GM03348 (cell line): ENCODE results near the gene CRCP.
"Not testable (repeated sequence)": the region's sequence is repeated elsewhere in the genome, so short reads cannot be mapped to it uniquely, and the experiment has no call there.

ENCODE experiments used
- DNase-seq: peaks from one replicate; pipeline ENCODE4 v3.0.0; 2012; ENCODE audit warnings: low spot score

The CRCP gene

DNA sequence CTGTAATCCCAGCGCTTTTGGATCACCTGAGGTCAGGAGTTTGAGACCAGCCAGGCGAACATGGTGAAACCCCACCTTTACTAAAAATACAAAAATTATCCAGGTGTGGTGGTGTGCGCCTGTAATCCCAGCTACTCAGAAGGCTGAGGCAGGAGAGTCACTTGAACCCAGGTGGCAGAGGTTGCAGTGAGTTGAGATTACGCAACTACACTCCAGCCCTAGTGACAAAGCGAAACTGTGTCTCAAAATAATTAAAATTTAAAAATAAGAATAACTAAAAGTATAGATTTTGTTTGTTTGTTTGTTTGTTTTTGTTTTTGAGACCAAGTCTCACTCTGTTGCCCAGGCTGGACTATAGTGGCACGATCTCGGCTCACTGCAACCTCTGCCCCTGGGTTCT lies 41.4 kb downstream of the CRCP start:
- not testable (repeated sequence) for DNase-seq

DNA sequence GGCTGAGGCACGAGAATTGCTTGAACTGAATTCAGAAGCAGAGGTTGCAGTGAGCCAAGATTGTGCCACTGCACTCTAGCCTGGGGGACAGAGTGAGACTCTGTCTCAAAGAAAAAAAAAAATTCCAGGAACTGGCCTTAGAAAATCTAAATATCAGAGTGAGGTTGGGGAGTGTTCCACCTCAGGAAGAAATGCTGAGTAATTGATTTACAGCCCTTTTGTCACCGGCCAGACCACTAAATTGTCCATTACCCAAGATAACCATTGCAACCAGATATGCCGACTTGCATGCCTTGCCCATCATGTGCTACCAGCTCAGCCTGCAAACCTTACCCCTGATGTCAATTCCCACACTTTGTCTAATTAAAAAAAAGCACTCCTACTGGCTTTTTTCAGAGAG lies 42.4 kb downstream of the CRCP start:
- no peak for DNase-seq

DNA sequence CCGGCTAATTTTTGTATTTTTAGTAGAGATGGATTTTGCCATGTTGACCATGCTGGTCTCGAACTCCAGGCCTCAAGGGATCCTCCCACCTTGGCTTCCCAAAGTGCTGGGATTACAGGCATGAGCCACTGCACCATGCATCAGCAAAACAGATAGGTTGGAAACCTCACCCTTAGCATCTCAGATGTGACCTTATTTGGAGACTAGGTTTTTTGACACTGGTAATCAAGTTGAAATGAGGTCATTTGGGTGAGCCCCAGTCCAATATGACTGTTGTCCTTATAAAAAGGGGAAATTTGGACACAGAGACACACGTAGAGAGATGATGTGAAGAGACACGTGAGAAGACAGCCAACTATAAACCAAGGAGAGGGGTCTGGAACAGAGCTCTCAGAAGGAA lies 48.0 kb downstream of the CRCP start:
- no peak for DNase-seq

DNA sequence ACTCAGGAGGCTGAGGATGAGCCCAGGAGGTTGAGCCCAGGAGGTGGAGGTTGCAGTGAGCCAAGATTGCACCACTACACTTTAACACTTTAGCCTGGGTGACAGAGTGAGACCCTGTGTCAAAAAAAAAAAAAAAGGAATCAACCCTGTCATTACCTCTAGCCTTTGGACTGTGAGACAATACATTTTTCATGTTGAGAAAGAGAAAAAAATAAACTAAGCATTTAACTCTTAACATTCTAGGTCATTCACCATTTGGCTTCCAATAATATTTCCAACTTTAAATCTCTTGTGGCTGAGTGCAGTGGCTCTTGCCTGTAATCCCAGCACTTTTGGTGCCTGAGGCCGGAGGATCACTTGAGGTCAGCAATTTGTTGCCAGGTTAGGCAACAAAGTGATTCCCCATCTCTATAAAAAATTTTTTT lies 48.6 kb downstream of the CRCP start:
- no peak for DNase-seq

DNA sequence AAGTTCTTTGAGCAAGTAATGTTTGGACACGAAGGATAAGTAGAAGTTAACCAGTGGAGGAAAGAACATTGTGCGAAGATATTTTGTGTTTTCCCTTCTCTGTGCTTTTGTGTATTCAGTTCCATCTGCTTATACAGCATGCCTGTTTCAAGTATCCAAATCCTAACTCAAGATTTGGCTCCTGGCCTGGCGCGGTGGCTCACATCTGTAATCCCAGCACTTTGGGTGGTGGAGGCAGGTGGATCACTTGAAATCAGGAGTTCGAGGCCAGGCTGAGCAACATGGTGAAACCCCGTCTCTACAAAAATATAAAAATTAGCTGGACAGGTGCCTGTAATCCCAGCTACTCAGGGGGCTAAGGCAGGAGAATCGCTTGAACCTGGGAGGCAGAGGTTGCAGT lies 49.7 kb downstream of the CRCP start:
- DNase-seq = no peak

DNA sequence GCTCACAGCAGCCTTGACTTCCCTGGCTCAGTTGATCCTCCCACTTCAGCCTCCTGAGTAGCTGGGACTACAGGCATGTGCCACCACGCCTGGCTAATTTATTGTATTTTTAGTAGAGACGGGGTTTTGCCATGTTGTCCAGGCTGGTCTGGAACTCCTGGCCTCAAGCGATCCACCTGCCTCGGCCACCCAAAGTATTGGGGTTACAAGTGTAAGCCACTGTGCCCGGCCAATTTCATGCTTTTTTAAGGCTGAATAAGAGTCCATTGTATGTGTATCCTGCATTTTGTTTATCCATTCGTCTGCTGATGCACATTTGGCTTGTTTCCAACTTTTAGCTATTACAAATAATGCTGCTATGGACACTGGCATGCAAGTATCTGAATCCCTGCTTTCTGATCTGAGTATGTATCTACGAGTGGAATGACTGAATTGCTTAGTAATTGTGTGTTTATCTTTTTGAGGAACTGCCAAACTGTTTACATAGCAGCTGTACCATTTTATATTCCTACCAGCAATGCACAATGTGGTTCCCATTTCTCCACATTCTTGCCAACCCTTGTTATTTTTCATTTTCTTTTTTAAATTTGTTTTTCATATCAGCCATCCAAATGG lies 53.2 kb downstream of the CRCP start:
- peak; percentile 47 for DNase-seq

DNA sequence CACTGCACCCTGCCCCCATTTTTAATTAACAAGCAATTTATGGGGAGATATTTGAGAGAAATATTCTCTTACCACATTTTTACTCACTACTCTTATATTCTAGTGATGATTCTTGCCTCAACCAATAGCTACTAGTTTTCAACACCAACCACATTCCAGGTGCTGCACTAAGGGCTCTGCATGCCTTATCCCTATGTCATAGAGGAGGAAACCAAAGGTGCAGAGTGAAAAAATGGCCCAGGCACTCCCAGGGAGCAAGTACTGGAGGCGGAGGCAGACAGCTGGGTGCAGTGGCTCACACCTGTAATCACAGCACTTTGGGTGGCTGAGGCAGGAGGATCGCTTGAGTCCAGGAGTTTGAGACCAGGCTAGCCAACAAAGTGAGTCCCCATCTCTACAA lies 55.0 kb downstream of the CRCP start:
- DNase-seq = no peak

DNA sequence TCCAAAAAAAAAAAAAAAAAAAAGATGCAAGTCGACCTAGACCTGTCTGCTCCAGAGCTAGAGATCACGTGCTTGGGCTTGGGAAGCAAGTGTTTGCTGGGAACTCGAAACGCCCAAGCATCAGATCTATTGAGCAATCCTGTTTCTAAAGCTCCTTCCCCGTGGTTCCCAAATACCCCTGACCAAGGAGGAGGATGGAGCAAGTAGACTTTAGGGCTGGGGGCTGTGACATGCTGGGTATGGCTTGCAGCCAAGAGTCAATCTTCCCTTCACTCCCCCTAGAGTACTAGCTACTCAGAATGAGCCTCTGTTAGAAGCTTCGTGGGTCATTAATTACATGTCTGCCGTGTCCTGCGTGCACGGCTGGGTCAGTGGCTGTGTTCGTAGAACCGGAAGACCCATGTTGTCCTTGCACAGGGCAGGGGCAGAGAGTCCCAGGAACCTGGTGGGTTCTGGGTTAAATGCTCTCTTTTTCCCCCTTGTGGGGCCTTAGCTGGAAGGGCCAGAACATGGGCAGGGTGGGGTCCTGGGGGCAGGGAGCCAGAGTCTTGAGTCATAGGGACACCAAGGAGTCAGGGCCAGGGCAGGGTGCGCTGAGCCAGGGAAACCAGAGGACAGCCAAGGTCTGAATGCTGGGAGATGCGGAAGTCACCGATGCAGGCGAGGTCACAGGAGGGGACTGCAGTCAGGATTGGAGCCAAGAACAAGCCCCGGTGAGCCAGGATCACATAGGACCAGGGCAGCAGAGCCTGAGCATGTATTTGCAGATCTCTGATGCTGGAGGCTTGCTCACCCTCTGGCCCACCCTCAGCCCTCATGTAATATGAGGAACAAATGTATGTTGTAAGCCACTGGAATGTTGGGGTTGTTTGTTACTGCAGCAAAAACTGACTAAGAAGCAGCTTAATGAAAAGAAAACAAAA lies 55.9 kb downstream of the CRCP start:
- DNase-seq = peak; percentile 50

DNA sequence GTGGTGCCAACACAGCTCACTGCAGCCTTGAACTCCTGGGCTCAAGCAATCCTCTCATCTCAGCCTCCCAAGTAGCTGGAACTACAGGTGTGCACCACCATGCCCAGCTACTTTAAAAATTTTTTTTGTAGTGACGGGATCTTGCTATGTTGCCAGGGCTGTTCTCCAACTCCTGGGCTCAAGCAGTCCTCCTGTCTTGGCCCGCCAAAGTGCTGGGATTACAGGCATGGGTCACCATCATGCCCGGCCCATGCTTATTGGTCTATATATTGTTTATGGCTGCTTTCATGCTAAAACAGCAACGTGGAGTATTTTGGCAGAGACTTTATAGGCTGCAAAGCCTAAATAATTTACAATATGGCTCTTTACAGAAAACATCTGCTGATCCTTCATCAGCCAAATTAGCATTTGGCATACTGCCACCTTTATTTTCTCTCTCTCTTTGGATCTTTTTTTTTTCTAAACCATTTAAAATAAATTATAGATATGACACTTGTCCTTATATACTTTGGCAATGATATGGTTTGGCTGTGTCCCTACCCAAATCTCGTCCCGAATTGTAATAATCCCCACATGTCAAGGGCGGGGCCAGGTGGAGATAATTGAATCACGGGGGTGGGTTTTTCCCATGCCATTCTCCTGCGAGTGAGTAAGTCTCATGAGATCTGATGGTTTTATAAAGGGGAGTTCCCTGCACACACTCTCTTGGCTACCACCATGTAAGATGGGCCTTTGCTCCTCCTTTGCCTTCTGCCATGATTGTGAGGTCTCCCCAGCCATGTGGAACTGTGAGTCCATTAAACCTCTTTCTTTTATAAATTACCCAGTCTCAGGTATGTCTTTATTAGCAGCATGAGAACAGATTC lies 58.1 kb downstream of the CRCP start:
- not testable (repeated sequence) for DNase-seq

DNA sequence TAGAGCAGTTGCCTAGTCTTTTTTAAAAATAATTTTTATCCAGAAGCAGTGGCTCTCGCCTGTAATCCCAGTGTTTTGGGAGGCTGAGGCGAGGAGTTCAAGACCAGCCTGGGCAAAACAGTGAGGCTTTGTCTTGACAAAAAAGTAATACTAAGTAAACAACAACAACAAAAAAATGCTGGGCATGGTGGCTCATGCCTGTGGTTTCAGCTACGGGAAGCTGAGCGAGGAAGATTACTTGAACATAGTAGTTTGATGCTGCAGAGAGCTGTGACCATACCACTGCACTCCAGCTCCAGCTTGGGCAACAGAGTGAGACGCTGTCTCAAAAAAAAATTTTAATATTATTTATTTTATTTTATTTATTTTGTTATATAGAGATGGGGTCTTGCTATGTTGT lies 59.2 kb downstream of the CRCP start:
- DNase-seq = no peak

DNA sequence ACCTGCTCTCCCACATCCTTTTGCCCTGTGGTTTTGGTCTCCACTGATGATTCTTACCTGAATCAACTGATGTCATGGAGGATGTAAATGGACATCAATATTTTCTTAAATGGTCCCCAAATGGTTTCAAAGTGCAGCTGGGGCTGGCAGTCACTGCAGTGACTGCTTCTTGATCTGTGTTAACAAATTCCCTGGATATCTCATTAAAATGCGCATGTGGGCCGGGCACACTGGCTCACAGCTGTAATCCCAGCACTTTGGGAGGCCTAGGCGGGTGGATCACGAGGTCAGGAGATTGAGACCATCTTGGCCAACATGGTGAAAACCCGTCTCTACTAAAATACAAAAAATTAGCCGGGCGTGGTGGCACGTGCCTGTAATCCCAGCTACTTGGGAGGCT lies 60.4 kb downstream of the CRCP start:
- not testable (repeated sequence) for DNase-seq

DNA sequence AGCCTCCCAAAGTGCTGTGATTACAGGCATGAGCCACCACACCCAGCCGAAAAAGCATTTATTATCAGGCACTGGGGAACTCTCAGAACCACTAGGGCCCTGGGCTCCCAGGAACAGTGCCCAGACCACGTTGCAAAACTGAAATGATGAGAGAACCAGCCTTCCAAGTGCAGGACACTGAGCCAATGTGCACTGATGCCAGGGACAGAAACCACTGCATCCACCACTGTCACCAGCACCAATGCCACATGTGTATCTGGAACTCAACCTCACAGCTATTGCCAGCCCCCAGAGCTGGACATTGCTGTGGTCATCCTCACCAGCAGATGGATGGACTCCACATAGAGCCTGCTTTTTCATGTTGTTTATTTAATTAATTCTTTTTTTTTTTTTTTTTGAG lies 62.3 kb downstream of the CRCP start:
- no peak for DNase-seq

DNA sequence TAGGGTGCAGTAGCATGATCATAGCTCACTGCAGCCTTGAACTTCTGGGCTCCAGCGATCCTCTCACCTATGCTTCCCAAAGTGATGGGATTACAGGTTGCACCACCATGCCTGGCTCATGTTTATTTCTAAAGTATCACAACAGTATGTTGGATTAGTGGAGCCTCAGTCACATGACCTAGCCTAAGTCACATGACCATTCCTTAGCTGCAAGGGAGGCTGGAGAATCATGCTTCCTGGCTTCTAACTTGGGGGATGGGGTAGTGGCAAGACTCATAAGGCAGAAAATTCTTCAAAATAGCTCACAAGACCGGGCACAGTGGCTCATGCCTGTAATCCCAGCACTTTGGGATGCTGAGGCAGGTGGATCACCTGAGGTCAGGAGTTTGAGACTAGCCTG lies 63.6 kb downstream of the CRCP start:
- no peak for DNase-seq

DNA sequence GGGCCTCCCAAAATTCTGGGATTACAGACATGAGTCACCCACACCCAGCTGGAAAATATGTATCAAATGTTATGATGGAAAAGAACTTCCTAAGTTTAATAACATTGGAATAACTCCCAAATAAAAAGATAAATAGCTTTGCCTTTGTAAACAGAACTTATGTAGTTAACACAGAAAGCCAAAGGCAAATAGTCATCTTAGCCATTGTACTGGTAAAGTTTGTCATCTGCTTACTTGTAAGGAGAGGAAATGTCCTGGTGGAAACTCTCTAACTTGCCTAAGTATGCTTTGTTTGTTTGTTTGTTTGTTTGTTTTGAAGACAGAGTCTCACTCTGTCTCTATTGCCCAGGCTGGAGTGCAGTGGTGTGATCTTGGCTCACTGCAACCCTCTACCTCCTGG lies 66.7 kb downstream of the CRCP start:
- DNase-seq = no peak

DNA sequence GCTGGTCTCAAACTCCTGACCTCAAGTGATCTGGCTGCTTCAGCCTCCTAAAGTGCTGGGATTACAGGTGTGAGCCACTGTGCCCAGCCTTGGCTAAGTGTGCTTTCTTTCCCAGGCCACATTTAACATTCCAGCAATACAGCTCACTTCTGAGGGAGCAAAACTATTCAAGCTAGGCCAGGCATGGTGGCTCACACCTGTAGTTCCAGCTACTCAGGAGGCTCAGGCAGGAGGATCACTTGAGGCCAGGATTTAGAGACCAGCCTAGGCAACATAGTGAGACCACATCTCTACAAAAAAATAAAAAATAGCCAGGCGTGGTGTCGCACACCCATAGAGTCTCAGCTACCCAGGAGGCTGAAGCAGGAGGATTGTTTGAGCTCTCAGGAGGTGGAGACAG lies 67.2 kb downstream of the CRCP start:
- DNase-seq = no peak

DNA sequence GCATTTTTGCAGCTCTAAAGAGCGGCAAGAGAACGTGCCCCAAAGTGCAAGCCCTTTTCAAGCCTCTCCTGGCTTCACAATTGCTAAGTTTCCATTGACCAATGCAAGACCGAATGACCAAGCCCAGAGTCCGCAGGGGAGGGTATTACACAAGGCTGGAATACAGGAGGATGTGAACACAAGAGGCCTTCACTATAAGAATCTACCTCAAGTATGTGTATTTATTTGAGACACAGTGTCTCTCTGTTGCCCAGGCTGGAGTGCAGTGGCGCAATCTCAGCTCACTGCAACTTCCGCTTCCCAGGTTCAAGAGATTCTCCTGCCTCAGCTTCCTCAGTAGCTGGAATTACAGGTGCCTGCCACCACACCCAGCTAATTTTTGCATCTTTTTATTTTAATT lies 68.3 kb downstream of the CRCP start:
- no peak for DNase-seq

DNA sequence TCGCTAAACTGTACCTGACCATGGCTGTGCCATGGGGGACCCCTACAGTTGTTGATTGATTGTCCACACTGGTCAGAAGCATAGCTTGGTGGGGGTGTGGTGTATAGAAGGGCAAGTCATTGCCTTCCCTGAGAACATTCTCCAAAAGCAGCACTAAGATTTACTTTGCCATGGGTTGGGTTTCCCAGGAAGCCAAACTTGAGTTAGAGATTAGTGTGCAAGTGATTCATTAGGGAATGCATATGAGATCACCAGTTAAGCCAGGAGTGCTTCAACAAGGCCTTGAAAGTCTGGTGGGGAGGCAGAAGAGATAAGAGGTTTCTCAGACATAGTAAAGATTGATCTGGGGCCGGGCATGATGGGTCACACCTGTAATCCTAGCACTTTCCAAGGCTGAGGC lies 69.1 kb downstream of the CRCP start:
- DNase-seq = peak; percentile 75

DNA sequence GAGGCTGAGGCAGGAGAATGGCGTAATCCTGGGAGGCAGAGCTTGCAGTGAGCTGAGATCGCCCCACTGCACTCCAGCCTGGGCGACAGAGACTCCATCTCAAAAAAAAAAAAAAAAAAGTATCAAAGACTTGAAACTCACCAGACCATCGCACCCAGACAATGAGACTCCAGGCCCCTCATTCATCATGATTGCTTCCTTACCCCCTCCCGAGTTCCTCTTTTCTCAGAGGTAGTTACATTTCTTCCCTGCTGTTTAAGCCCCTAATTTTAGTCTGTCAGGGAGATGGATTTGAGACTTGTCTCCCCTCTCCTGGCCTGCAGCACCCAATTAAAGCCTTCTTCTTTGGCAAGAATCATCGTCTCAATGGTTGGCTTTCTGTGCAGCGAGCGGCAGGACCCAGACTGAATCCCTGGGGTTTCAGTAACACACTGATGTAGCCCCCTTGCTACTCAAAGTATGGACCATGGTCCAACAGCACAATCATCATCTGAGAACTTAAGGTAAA lies 71.1 kb downstream of the CRCP start:
- no peak for DNase-seq

DNA sequence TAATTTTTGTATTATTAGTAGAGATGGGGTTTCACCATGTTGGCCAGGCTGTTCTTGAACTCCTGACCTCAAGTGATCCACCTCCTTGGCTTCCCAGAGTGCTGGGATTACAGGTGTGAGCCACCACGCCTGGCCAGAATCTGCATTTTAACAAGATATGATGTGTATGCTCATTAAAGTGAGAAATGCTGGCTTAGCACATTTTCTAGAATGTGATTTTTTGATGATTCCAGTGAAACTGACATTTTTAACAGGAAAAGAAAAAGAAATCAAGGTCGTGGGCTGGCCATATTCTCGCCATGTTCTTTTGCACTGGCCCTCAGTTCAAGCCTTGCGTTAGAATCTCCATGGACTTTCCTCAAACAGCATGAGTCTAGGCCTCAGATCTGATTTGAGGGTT lies 72.3 kb downstream of the CRCP start:
- no peak for DNase-seq

DNA sequence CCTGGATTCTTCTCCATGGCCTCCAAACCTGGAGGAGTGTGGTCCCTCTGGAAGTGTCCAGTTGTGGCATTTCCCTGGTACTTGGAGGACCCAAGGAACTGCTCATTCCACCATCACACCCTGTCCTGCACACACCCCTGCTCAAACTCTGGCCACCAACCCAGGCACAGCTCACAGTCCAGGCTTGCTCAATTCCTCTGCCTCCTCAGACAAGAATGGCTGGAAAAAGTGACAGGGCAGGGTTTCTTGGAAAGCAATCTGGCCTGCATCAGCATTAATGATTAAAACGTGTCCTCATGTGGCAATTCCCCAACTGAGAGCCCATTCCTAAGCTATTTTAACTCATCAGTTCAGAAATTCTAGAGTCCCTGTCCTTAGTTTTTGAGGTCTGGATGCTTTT lies 73.3 kb downstream of the CRCP start:
- DNase-seq = peak; percentile 87

DNA sequence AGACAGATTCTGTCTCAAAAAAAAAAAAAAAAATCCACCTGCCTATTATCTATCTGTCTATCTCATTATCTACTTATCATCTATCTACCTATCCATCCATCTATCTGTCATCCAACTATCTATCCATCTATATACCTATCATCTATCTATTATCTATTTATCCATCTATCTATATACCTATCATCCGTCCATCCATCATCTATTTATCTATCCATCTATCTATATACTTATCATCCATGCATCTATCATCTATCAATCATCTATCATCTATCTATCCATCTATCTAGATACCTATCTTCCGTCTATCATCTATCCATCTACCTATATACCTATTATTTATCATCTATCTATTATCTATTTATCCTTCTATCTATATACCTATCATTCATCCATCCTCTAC lies 74.0 kb downstream of the CRCP start:
- DNase-seq = no peak

DNA sequence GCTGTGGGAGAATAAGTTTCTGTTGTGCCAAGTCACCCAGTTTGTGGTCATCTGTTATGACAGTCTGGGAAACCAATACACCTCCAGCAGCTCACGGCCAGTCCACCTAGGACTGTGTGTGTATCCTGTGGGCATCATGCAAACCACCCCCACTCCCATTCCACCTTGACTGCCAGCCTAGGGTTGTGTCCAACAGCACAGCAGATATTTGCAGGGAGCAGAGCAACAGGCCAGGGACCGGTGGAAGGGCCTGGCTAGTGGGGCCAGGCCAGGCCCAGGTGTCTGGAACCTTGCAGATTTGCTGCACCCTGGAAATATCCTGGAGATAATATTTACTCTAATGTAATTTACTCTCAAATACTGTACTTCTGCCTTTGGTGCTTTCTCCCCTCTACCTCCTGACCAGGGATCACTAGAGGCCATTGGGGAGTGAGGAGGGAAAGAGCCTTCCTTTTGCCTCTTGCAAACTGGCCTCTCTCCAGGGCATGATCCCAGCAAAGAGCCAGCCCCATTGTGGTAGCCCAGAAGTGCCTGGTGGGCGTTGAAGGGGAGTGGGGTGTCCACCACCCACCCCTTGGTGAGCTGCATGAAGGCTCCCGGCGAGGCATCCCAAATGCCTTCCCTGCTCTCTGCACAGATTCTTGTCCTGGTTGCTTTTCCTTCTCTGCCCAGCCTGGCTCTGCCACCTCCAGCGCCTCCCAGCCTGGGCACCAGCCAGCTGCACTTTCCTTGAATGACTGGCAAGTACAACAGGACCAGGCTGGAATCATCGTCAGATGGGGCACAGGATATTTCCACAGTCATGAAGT lies 75.3 kb downstream of the CRCP start:
- DNase-seq = no peak
